GM19324 (cell line): ENCODE data around the gene WDR36.

Experiments used
- ATAC-seq: cut with Tn5 transposase; IDR thresholded peaks from one replicate; pipeline ENCODE4 v1.9.1; 2021; ENCODE audit warnings: mild to moderate bottlenecking, moderate library complexity; ENCODE audit not compliant: unreplicated experiment, low FRiP score

Gene WDR36

GRCh38 chr5:111092062-111092853, at the start of gene WDR36:
Gene WDR36 (plus strand): TSS chr5:111092348. CDS start chr5:111092457, 109 bp downstream.
- peak; percentile 98 for ATAC-seq

- ATAC-seq, result no peak
Measured at GRCh38 chr5:111043712-111044506, 48.2 kb upstream of the WDR36 start.

- no peak for ATAC-seq
Measured at GRCh38 chr5:111058064-111058463, 34.1 kb upstream of the WDR36 start.

GRCh38 chr5:111060169-111060568, 32.0 kb upstream of the WDR36 start:
- ATAC-seq, result no peak

GRCh38 chr5:111061618-111062017, 30.5 kb upstream of the WDR36 start:
- ATAC-seq, result no peak

GRCh38 chr5:111063709-111064322, 28.3 kb upstream of the WDR36 start:
- no peak for ATAC-seq

- no peak for ATAC-seq
Measured at GRCh38 chr5:111066261-111066938, 25.7 kb upstream of the WDR36 start.

GRCh38 chr5:111068213-111068612, 23.9 kb upstream of the WDR36 start:
- no peak for ATAC-seq

- ATAC-seq, result no peak
Measured at GRCh38 chr5:111069839-111070238, 22.3 kb upstream of the WDR36 start.

GRCh38 chr5:111070272-111071134, 21.6 kb upstream of the WDR36 start:
- peak; percentile 47 for ATAC-seq

GRCh38 chr5:111071413-111071812, 20.7 kb upstream of the WDR36 start, which contains the start of gene TSLP:
Gene TSLP (plus strand): TSS chr5:111071713. CDS start chr5:111071891, 178 bp downstream.
- ATAC-seq, result no peak

GRCh38 chr5:111072949-111073682, 19.0 kb upstream of the WDR36 start:
- peak; percentile 79 for ATAC-seq

GRCh38 chr5:111074244-111074643, 17.9 kb upstream of the WDR36 start:
- ATAC-seq, result no peak

- no peak for ATAC-seq
Measured at GRCh38 chr5:111075520-111075919, 16.6 kb upstream of the WDR36 start.

GRCh38 chr5:111076091-111076490, 16.1 kb upstream of the WDR36 start:
- ATAC-seq, result no peak

GRCh38 chr5:111077678-111078077, 14.5 kb upstream of the WDR36 start:
- no peak for ATAC-seq

GRCh38 chr5:111079846-111080245, 12.3 kb upstream of the WDR36 start:
- no peak for ATAC-seq

GRCh38 chr5:111083323-111083722, 8.8 kb upstream of the WDR36 start:
- ATAC-seq, result no peak

- ATAC-seq, result no peak
Measured at GRCh38 chr5:111095982-111096381, 3.8 kb downstream of the WDR36 start.
